ENCODE results near the gene MMS19. TPM values are rescaled to one million over a fixed set of nuclear protein-coding genes. Genes with fewer than 3 reads are reported as not detected.

MMS19 gene
- total and polyA plus RNA-seq, 2 donors, result 58.4 to 107 TPM

DNA sequence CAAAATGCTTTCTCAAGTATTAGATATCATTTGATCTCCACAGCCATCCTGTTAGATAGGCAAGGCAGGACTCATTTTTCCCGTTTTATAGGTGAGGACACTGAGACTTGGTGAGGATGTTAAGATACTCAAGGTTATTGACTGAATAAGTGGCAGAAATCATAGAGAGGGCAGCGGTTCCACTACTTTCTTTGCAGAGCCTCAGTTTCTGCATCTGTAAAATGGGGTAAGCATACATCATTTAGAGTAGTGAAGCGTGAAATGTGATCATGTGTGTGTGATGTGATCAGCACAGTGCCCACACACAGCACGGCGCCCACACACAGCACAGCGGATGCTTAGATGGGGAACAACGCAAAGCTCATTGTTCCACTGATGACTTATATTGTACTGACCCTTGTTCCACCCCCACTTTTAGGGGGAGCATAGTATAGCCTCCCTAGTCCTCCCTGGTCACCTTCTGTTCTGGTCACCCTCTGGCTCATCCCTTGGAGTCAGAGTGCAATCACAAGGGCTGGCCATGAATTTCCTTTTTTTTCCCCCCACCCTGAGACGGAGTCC is 11.0 kb upstream of the MMS19 start:
- WGBS, result 96% methylated on average over 8 of the region's 8 CpGs
- DNase-seq (ENCODE audit: low read depth in 6 of 9, low spot score in 9 of 9), result no peak

DNA sequence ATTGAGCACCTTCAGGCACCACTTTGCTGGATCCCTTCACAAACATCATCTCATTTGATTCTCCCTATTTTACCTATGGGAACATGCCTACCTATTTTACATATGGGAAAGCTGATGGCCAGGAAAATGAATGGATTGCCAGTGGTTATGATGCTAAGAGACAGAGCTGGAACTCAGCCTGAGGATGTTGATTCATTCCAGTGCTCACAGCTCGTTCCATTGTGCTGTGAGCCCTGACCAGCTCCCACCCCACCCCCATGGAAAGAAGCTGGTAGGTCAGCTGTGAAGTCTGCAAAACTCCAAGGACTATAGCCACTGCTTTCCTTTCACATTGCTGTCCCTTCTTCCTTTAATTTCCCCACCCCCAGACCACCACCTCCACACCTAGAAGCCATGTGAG is 10.1 kb upstream of the MMS19 start:
- Histone ChIP-seq H3K27me3 (ENCODE audit: control insufficient read depth in 2 of 2, insufficient read depth in 1 of 2, low read length in 1 of 2) (peaks cover 0 to 8% of the 10 kb centered on the region in 2 donors), H3K36me3 (ENCODE audit: control insufficient read depth in 2 of 2, insufficient read depth in 2 of 2, low read length in 1 of 2) (no peaks in the 10 kb centered on the region), H3K9me3 (ENCODE audit: control insufficient read depth in 2 of 2, insufficient read depth in 1 of 2, low read length in 1 of 2) (no peaks in the 10 kb centered on the region), H3K27ac (ENCODE audit: low read depth in 1 of 2, low read length in 1 of 2) (no peak overlapping the region), H3K4me1 (ENCODE audit: control insufficient read depth in 2 of 2, insufficient read depth in 2 of 2, low read length in 2 of 2) (no peaks in the 10 kb centered on the region), H3K4me3 (ENCODE audit: low read length in 2 of 2) (no peak overlapping the region)
- DNase-seq (ENCODE audit: low read depth in 6 of 9, low spot score in 9 of 9), result no peak
- 86% methylated on average over 1 of the region's 1 CpG for WGBS

More for the DNA sequence above, 11.0 kb upstream of the MMS19 start:
- Histone ChIP-seq H3K36me3 (ENCODE audit: control insufficient read depth in 2 of 2, insufficient read depth in 2 of 2, low read length in 1 of 2) (no peaks in the 10 kb centered on the region), H3K4me1 (ENCODE audit: control insufficient read depth in 2 of 2, insufficient read depth in 2 of 2, low read length in 2 of 2) (no peaks in the 10 kb centered on the region), H3K27ac (ENCODE audit: low read depth in 1 of 2, low read length in 1 of 2) (no peak overlapping the region), H3K9me3 (ENCODE audit: control insufficient read depth in 2 of 2, insufficient read depth in 1 of 2, low read length in 1 of 2) (no peaks in the 10 kb centered on the region), H3K27me3 (ENCODE audit: control insufficient read depth in 2 of 2, insufficient read depth in 1 of 2, low read length in 1 of 2) (peaks cover 0 to 4% of the 10 kb centered on the region in 2 donors), H3K4me3 (ENCODE audit: low read length in 2 of 2) (no peak overlapping the region)

DNA sequence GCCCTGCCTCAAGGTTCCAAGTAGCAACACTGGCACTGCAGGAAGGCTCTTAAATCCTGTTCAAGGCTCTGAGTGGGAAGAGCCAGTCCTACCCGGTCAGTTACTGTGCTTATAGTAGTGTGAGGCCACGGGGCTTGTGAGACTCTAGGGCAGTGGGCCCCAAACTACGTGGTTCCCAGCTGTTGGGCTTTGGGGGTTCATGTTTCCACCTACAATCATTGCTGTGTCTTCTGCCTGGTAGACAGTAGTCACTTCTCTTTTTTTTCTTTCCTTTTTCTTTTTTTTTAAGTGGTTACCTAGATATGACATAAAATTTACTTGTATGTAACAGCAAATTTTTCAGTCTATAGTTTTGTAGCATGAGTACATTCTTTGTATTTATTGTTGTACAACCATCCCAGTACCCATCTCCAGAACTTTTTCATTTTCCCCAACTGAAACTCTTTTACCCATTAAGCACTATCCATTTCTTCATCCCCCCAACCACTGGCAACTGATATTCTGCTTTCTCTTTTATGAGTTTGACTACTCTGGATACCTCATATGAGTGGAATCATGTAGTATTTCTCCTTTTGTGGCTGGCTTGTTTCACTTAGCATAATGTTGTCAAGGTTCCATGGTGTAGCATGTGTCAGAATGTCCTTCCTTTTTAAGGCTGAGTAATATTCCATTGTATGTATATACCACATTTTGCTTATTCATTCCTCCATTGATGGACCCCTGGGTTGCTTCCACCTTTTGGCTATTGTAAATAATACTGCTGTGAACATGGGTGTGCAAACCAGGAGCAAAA is 8.2 kb upstream of the MMS19 start:
- H3K9me3 ChIP-seq (ENCODE audit: control insufficient read depth in 2 of 2, insufficient read depth in 1 of 2, low read length in 1 of 2), result no peaks in the 10 kb centered on the region
- H3K4me1 ChIP-seq (ENCODE audit: control insufficient read depth in 2 of 2, insufficient read depth in 2 of 2, low read length in 2 of 2), result no peaks in the 10 kb centered on the region
- H3K27me3 ChIP-seq (ENCODE audit: control insufficient read depth in 2 of 2, insufficient read depth in 1 of 2, low read length in 1 of 2), result peaks cover 3 to 24% of the 10 kb centered on the region in 2 donors
- no peak overlapping the region for H3K27ac ChIP-seq (ENCODE audit: low read depth in 1 of 2, low read length in 1 of 2)
- WGBS, result 73% methylated on average over 3 of the region's 3 CpGs
- H3K36me3 ChIP-seq (ENCODE audit: control insufficient read depth in 2 of 2, insufficient read depth in 2 of 2, low read length in 1 of 2), result no peaks in the 10 kb centered on the region
- H3K4me3 ChIP-seq (ENCODE audit: low read length in 2 of 2), result no peak overlapping the region
- DNase-seq (ENCODE audit: low read depth in 6 of 9, low spot score in 9 of 9), result no peak

DNA sequence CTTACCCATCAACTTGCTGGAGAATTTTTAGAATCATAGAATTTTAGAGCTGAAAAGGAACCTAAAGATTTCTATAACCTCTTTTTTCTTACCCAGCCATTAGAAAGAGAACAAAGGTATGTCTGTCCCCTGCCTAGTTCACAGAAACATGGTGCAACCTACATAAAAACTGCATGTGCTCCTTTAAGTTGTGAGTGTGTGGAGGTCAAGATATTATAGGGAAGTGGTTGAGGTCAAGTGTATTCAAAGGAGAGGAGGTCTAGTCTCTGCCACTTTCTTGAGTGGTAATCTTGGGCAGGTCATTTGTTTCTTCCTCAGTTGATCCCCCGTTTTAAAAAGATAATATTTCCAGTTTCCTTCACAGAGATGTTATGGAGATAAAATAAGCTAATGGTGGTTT is 6.9 kb upstream of the MMS19 start:
- WGBS, result 93% methylated on average over 1 of the region's 1 CpG
- Histone ChIP-seq H3K9me3 (ENCODE audit: control insufficient read depth in 2 of 2, insufficient read depth in 1 of 2, low read length in 1 of 2) (no peaks in the 10 kb centered on the region), H3K27ac (ENCODE audit: low read depth in 1 of 2, low read length in 1 of 2) (no peak overlapping the region), H3K4me3 (ENCODE audit: low read length in 2 of 2) (no peak overlapping the region), H3K4me1 (ENCODE audit: control insufficient read depth in 2 of 2, insufficient read depth in 2 of 2, low read length in 2 of 2) (no peaks in the 10 kb centered on the region), H3K27me3 (ENCODE audit: control insufficient read depth in 2 of 2, insufficient read depth in 1 of 2, low read length in 1 of 2) (peaks cover 12 to 37% of the 10 kb centered on the region in 2 donors), H3K36me3 (ENCODE audit: control insufficient read depth in 2 of 2, insufficient read depth in 2 of 2, low read length in 1 of 2) (no peaks in the 10 kb centered on the region)
- DNase-seq (ENCODE audit: low read depth in 6 of 9, low spot score in 9 of 9), result no peak

DNA sequence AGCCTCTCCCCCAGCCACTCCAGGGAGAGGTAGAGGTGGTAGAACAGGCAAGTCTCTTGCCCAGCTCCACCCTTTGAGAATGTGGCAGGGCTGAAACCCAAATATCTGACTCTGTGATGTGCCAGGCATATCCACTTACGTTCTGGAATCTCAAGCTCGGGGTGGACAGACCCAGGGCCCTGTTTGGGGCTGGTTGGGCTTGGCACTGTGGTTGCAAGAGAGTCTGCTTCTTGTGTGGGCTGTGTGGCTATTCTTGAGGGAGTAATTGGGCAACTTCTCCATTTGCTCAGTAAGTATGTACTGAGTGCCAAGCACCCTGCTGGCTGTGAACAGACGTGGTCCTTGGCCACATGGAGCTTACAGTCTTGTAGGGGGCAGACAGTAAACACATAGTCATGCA is 5.2 kb upstream of the MMS19 start:
- 86% methylated on average over 3 of the region's 3 CpGs for WGBS
- Histone ChIP-seq H3K27ac (ENCODE audit: low read depth in 1 of 2, low read length in 1 of 2) (no peak overlapping the region), H3K9me3 (ENCODE audit: control insufficient read depth in 2 of 2, insufficient read depth in 1 of 2, low read length in 1 of 2) (peaks cover 0 to 4% of the 10 kb centered on the region in 2 donors), H3K4me3 (ENCODE audit: low read length in 2 of 2) (no peak overlapping the region), H3K36me3 (ENCODE audit: control insufficient read depth in 2 of 2, insufficient read depth in 2 of 2, low read length in 1 of 2) (no peaks in the 10 kb centered on the region), H3K4me1 (ENCODE audit: control insufficient read depth in 2 of 2, insufficient read depth in 2 of 2, low read length in 2 of 2) (peaks cover 4 to 9% of the 10 kb centered on the region in 2 donors), H3K27me3 (ENCODE audit: control insufficient read depth in 2 of 2, insufficient read depth in 1 of 2, low read length in 1 of 2) (peaks cover 25 to 51% of the 10 kb centered on the region in 2 donors)
- no peak for DNase-seq (ENCODE audit: low read depth in 6 of 9, low spot score in 9 of 9)

DNA sequence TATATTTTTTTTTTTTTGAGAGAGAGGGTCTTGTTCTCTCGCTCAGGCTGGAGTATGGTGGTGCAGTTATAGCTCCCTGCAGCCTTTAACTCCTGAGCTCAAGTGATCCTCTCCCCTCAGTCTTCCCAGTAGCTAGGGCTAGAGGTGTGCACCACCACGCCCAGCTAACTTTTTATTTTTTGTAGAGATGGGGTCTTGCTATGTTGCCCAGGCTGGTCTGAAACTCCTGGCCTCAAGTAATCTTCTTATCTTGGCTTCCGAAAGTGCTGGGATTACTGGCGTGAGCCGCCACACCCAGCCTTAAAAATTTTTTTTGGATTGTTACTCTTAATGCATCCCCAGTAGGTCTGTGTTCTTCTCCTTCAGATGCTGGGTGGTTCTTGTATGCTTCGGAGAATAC is 4.7 kb upstream of the MMS19 start:
- Histone ChIP-seq H3K36me3 (ENCODE audit: control insufficient read depth in 2 of 2, insufficient read depth in 2 of 2, low read length in 1 of 2) (no peaks in the 10 kb centered on the region), H3K27me3 (ENCODE audit: control insufficient read depth in 2 of 2, insufficient read depth in 1 of 2, low read length in 1 of 2) (peaks cover 25 to 51% of the 10 kb centered on the region in 2 donors), H3K9me3 (ENCODE audit: control insufficient read depth in 2 of 2, insufficient read depth in 1 of 2, low read length in 1 of 2) (peaks cover 0 to 4% of the 10 kb centered on the region in 2 donors), H3K4me1 (ENCODE audit: control insufficient read depth in 2 of 2, insufficient read depth in 2 of 2, low read length in 2 of 2) (peaks cover 4 to 9% of the 10 kb centered on the region in 2 donors), H3K27ac (ENCODE audit: low read depth in 1 of 2, low read length in 1 of 2) (no peak overlapping the region), H3K4me3 (ENCODE audit: low read length in 2 of 2) (no peak overlapping the region)
- 97% methylated on average over 6 of the region's 6 CpGs for WGBS
- no peak for DNase-seq (ENCODE audit: low read depth in 6 of 9, low spot score in 9 of 9)

DNA sequence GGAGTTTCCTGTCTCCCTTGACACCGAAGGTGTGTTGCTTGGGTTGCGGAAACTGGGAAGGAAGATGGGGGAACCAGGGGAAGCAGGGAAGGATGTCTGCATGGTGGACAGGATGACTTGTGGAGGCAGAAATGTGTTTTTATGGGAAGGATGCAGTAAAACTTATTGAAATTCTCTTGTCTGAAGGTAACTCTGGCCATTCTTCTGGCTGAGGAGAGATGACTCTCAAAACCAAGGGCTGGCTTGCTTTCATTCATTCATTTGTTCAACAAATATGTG is 2.0 kb upstream of the MMS19 start:
- Histone ChIP-seq H3K9me3 (ENCODE audit: control insufficient read depth in 2 of 2, insufficient read depth in 1 of 2, low read length in 1 of 2) (peaks cover 0 to 4% of the 10 kb centered on the region in 2 donors), H3K27me3 (ENCODE audit: control insufficient read depth in 2 of 2, insufficient read depth in 1 of 2, low read length in 1 of 2) (peaks cover 25 to 47% of the 10 kb centered on the region in 2 donors), H3K36me3 (ENCODE audit: control insufficient read depth in 2 of 2, insufficient read depth in 2 of 2, low read length in 1 of 2) (peaks cover 0 to 2% of the 10 kb centered on the region in 2 donors), H3K4me1 (ENCODE audit: control insufficient read depth in 2 of 2, insufficient read depth in 2 of 2, low read length in 2 of 2) (peaks cover 10 to 24% of the 10 kb centered on the region in 2 donors), H3K27ac (ENCODE audit: low read depth in 1 of 2, low read length in 1 of 2) (no peak overlapping the region), H3K4me3 (ENCODE audit: low read length in 2 of 2) (no peak overlapping the region)
- no peak for DNase-seq (ENCODE audit: low read depth in 6 of 9, low spot score in 9 of 9)
- 59% methylated on average over 2 of the region's 2 CpGs for WGBS

DNA sequence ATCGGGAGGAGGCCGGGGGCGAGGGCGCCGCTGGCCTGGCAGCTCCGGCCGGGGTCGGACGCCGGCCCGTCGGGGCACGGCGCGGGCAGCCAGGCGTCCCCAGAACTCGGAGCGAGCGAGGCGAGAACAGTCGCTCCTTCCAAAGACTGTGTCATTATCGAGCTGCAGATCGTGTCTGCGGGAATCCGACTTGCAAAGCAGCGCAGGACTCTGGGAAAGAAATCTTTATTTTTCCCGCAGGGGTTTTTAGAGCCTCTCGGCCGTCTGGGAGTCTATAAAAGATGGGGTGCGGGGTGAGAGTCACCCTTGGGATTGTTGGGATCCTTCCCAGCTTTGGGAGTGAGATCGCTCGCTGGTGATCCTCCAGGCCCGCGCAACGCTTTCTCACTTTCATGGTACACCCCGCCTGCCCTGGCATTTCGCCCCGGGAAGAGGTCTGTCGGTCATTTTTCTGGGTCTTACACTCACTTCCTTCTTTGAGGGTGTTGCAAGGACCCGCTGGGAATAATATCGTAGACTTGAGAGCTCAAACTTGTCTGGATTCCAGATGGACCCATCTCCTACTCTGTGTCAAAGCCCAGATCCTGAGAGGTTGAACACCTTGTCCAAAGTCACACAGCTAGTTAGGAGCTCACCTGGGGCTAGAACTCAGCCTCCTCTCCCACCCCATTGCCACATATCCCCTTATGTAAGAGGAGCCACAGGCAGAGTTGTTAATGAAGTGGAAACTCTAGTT is 1.5 kb upstream of the MMS19 start:
- WGBS, result 6% methylated on average over 41 of the region's 41 CpGs
- Histone ChIP-seq H3K27me3 (ENCODE audit: control insufficient read depth in 2 of 2, insufficient read depth in 1 of 2, low read length in 1 of 2) (peaks cover 25 to 47% of the 10 kb centered on the region in 2 donors), H3K4me3 (ENCODE audit: low read length in 2 of 2) (peak overlapping the region; percentile 53 to 94), H3K27ac (ENCODE audit: low read depth in 1 of 2, low read length in 1 of 2) (peak overlapping the region in 1 of 2 donors; percentile 21), H3K9me3 (ENCODE audit: control insufficient read depth in 2 of 2, insufficient read depth in 1 of 2, low read length in 1 of 2) (peaks cover 0 to 4% of the 10 kb centered on the region in 2 donors), H3K4me1 (ENCODE audit: control insufficient read depth in 2 of 2, insufficient read depth in 2 of 2, low read length in 2 of 2) (peaks cover 14 to 29% of the 10 kb centered on the region in 2 donors), H3K36me3 (ENCODE audit: control insufficient read depth in 2 of 2, insufficient read depth in 2 of 2, low read length in 1 of 2) (peaks cover 0 to 2% of the 10 kb centered on the region in 2 donors)
- DNase-seq (ENCODE audit: low read depth in 6 of 9, low spot score in 9 of 9), result peak in 1 of 9 donors; percentile 13

Data from thymus (tissue), 11 donors.